Activated T-cell treated with anti-CD3 and anti-CD28 coated beads, Interleukin-2, amount 50 U/mL, for 4 hours (primary cell): Measurements from ENCODE around the gene ZNF695. TPM values are rescaled to one million over a fixed set of nuclear protein-coding genes. Genes with fewer than 3 reads are reported as not detected.

Experiments
- total RNA-seq, 3 donors: library from RNA; stranded (reverse); gene quantifications; one replicate each; pipeline ENCODE4 v1.2.1, GENCODE V29; 2021

The ZNF695 gene
- total RNA-seq, 3 donors from 2014 or later: 0.14 to 0.48 (median 0.29) TPM

Other genes with a start within 250 kb of the ZNF695 start
- gene AHCTF1, start 76.1 kb downstream of the ZNF695 start, total RNA-seq: 10 to 100 TPM; 49.4 to 55.4 (median 51.7) TPM
- gene ZNF670, start 70.8 kb upstream of the ZNF695 start, total RNA-seq: 1 to 10 TPM; 2.8 to 3.5 (median 2.8) TPM
- 1 to 10 TPM; 8.2 to 9.9 (median 9.8) TPM for gene ZNF669, start 96.3 kb upstream of the ZNF695 start, total RNA-seq
- gene ZNF124, start 164.0 kb upstream of the ZNF695 start, total RNA-seq: 10 to 100 TPM; 16.6 to 19.6 (median 17.0) TPM
- not detected for gene VN1R5, start 248.0 kb upstream of the ZNF695 start, total RNA-seq